ENCODE measurements around the gene OAT. TPM values are rescaled to one million over a fixed set of nuclear protein-coding genes. Genes with fewer than 3 reads are reported as not detected.

Gene OAT
- total and polyA plus RNA-seq, 7 donors = 9.5 to 64.5 (median 30.7) TPM

- intact Hi-C loops (cut with DNase I) = no loop called here
- no peak for ATAC-seq
- no peak overlapping the region for H3K27ac ChIP-seq
- no peaks in the 10 kb centered on the region for H3K36me3 ChIP-seq (ENCODE audit: insufficient read depth in 1 of 2, low read depth in 1 of 2)
- no peak overlapping the region for H3K4me3 ChIP-seq
- no peaks in the 10 kb centered on the region for H3K4me1 ChIP-seq
- H3K9me3 ChIP-seq = no peaks in the 10 kb centered on the region
- DNase-seq = no peak
- WGBS, 3 donors = 87 to 95% (median 89%) methylated on average over 5 of the region's 5 CpGs
- H3K27me3 ChIP-seq (ENCODE audit: insufficient read depth in 3 of 3, low read length in 2 of 3) = peaks cover 0 to 15% (median 0%) of the 10 kb centered on the region in 3 donors
- TF ChIP-seq CTCF (IDR thresholded peaks at IDR 0.05) = no peak
Observed at GRCh38 chr10:124349996-124350280, 68.8 kb downstream of the OAT start.

- DNase-seq (no peak), ATAC-seq (no peak)
- H3K27me3 ChIP-seq (ENCODE audit: insufficient read depth in 3 of 3, low read length in 2 of 3) = peaks cover 0 to 15% (median 0%) of the 10 kb centered on the region in 3 donors
- no peaks in the 10 kb centered on the region for H3K9me3 ChIP-seq
- no peaks in the 10 kb centered on the region for H3K36me3 ChIP-seq (ENCODE audit: insufficient read depth in 1 of 2, low read depth in 1 of 2)
- intact Hi-C loops (cut with DNase I) = no loop called here
- no peak overlapping the region for H3K27ac ChIP-seq
- no peaks in the 10 kb centered on the region for H3K4me1 ChIP-seq
- TF ChIP-seq CTCF (IDR thresholded peaks at IDR 0.05) = no peak
- WGBS, 3 donors = 88 to 91% (median 90%) methylated on average over 16 of the region's 16 CpGs
- H3K4me3 ChIP-seq = no peak overlapping the region
Observed at GRCh38 chr10:124349231-124349995, 69.3 kb downstream of the OAT start.

- intact Hi-C loops (cut with DNase I) = no loop called here
- H3K9me3 ChIP-seq = no peaks in the 10 kb centered on the region
- H3K27me3 ChIP-seq (ENCODE audit: insufficient read depth in 3 of 3, low read length in 2 of 3) = peaks cover 0 to 11% (median 0%) of the 10 kb centered on the region in 3 donors
- no peak for TF ChIP-seq CTCF (IDR thresholded peaks at IDR 0.05)
- H3K27ac ChIP-seq = no peak overlapping the region
- no peak overlapping the region for H3K4me3 ChIP-seq
- 76 to 89% (median 83%) methylated on average over 8 of the region's 8 CpGs for WGBS, 3 donors
- H3K36me3 ChIP-seq (ENCODE audit: insufficient read depth in 1 of 2, low read depth in 1 of 2) = no peaks in the 10 kb centered on the region
- ATAC-seq (no peak), DNase-seq (no peak)
- H3K4me1 ChIP-seq = no peaks in the 10 kb centered on the region
Observed at GRCh38 chr10:124348801-124349200, 69.9 kb downstream of the OAT start.

- 85 to 92% (median 89%) methylated on average over 13 of the region's 13 CpGs for WGBS, 3 donors
Observed at GRCh38 chr10:124347956-124348355, 70.8 kb downstream of the OAT start.

More at GRCh38 chr10:124347956-124348355, 70.8 kb downstream of the OAT start:
- intact Hi-C loops (cut with DNase I) = no loop called here
- no peak for ATAC-seq
- H3K4me1 ChIP-seq = no peaks in the 10 kb centered on the region
- DNase-seq = no peak
- H3K36me3 ChIP-seq (ENCODE audit: insufficient read depth in 1 of 2, low read depth in 1 of 2) = no peaks in the 10 kb centered on the region
- no peak for TF ChIP-seq CTCF (IDR thresholded peaks at IDR 0.05)
- no peaks in the 10 kb centered on the region for H3K9me3 ChIP-seq
- H3K4me3 ChIP-seq = no peak overlapping the region
- H3K27me3 ChIP-seq (ENCODE audit: insufficient read depth in 3 of 3, low read length in 2 of 3) = peaks cover 0 to 2% (median 0%) of the 10 kb centered on the region in 3 donors
- H3K27ac ChIP-seq = no peak overlapping the region

Other genes with a start within 250 kb of the OAT start
- gene NKX1-2, start 31.1 kb upstream of the OAT start, total RNA-seq = not detected
- not detected for gene NKX1-2, start 31.1 kb upstream of the OAT start, polyA plus RNA-seq
- 10 to 100 TPM in 1 of 4 donors, 1 to 10 TPM in 3; 5.6 to 12.8 (median 8.0) TPM for gene LHPP, start 42.9 kb upstream of the OAT start, total RNA-seq
- 1 to 10 TPM; 4.7 to 6.1 (median 5.2) TPM for gene LHPP, start 42.9 kb upstream of the OAT start, polyA plus RNA-seq